ENCODE measurements around the gene CP.

- no peak for TF ChIP-seq CTCF (IDR thresholded peaks at IDR 0.05 in 4 of 5, conservative IDR thresholded peaks at IDR 0.05 in 1 of 5)
- no peak for TF ChIP-seq POLR2A (IDR thresholded peaks at IDR 0.05)
Measured at GRCh38 chr3:149235599-149236424, 14.2 kb upstream of the CP start.
